OCI-LY3 (cell line): Measurements from ENCODE around the gene CKLF.

Experiments
- H2AFZ ChIP-seq: fragments of 200-600, 300-600 bp; shearing (Covaris generic); 2 replicates; pipeline ENCODE4 v1.6.0; 2014; ENCODE audit warnings: antibody characterized with exemption, low read depth, low read length
- H3K27ac ChIP-seq: fragments of 200-600, 300-600 bp; sonication (generic); 2 replicates; pipeline ENCODE4 v1.5.1; 2014; ENCODE audit warnings: mild to moderate bottlenecking, low read length, moderate library complexity, mixed read lengths
- H3K27me3 ChIP-seq: fragments of 200-600, 300-600 bp; sonication (generic); 2 replicates; pipeline ENCODE4 v1.6.1; 2014; ENCODE audit warnings: low read depth, low read length, mixed read lengths
- H3K36me3 ChIP-seq: fragments of 200-600, 300-600 bp; sonication (generic); replicated peaks from 2 replicates; pipeline ENCODE3; 2014; ENCODE audit warnings: low read depth, low read length, mixed read lengths
- H3K4me1 ChIP-seq: fragments of 300-600, 200-600 bp; sonication (generic); 2 replicates; pipeline ENCODE4 v1.6.1; 2014; ENCODE audit warnings: low read length, mixed read lengths
- H3K4me2 ChIP-seq: fragments of 200-600, 300-600 bp; sonication (generic); 2 replicates; pipeline ENCODE4 v1.6.1; 2014; ENCODE audit warnings: low read length, mixed read lengths
- H3K4me3 ChIP-seq: fragments of 300-600, 200-600 bp; sonication (generic); 2 replicates; pipeline ENCODE4 v1.5.1; 2014; ENCODE audit warnings: antibody characterized with exemption, mild to moderate bottlenecking, low read length, moderate library complexity
- H3K79me2 ChIP-seq: fragments of 300-600, 200-600 bp; shearing (Covaris generic); 2 replicates; pipeline ENCODE4 v1.6.1; 2014; ENCODE audit warnings: mild to moderate bottlenecking, low read length, mixed read lengths
- H3K9ac ChIP-seq: fragments of 300-600, 200-600 bp; shearing (Covaris generic); 2 replicates; pipeline ENCODE4 v1.6.0; 2014; ENCODE audit warnings: mild to moderate bottlenecking, low read length, moderate library complexity
- H3K9me3 ChIP-seq: fragments of 200-600, 300-600 bp; shearing (Covaris generic); 2 replicates; pipeline ENCODE4 v1.6.1; 2014; ENCODE audit warnings: low read length, mixed read lengths; ENCODE audit not compliant: insufficient read depth
- H4K20me1 ChIP-seq: fragments of 200-600, 300-600 bp; sonication (generic); 2 replicates; pipeline ENCODE4 v1.6.1; 2016; ENCODE audit warnings: low read length, mixed read lengths; ENCODE audit not compliant: insufficient read depth
- CTCF ChIP-seq: fragments of 200-600, 300-600 bp; sonication (generic); IDR thresholded peaks from 2 replicates; pipeline ENCODE4 v1.5.1; 2014; ENCODE audit warnings: antibody characterized with exemption, low read length, low read depth
- EZH2phosphoT487 ChIP-seq: fragments of 200-600 bp; shearing (Covaris generic); IDR thresholded peaks from 2 replicates; pipeline ENCODE4 v1.6.1; 2018; ENCODE audit warnings: antibody characterized with exemption, mixed run types, low read depth

Gene CKLF

GRCh38 chr16:66601471-66601870 is 49.1 kb downstream of the CKLF start:
- TF ChIP-seq CTCF (no peak), EZH2phosphoT487 (no peak)
- Histone ChIP-seq H3K4me1 (peaks cover 43% of the 10 kb centered on the region), H3K27me3 (peaks cover 17% of the 10 kb centered on the region), H3K9me3 (peaks cover 12% of the 10 kb centered on the region), H3K79me2 (peaks cover 17% of the 10 kb centered on the region), H3K36me3 (no peaks in the 10 kb centered on the region), H3K9ac (no peak overlapping the region), H3K4me2 (no peak overlapping the region), H3K27ac (no peak overlapping the region), H2AFZ (no peak overlapping the region), H3K4me3 (no peak overlapping the region), H4K20me1 (peaks cover 5% of the 10 kb centered on the region; the same call in 1 of the 2 replicates)

- peak overlapping the region; percentile 83 for H3K27ac ChIP-seq
- H3K4me2 ChIP-seq: peak overlapping the region; percentile 69
- TF ChIP-seq EZH2phosphoT487 (no peak), CTCF (no peak)
- H3K9me3 ChIP-seq: peaks cover 12% of the 10 kb centered on the region
- peaks cover 25% of the 10 kb centered on the region for H4K20me1 ChIP-seq
- H3K9ac ChIP-seq: peak overlapping the region; percentile 88
- H3K27me3 ChIP-seq: peaks cover 12% of the 10 kb centered on the region
- peaks cover 8% of the 10 kb centered on the region for H3K36me3 ChIP-seq
- H3K4me3 ChIP-seq: peak overlapping the region; percentile 88
- peaks cover 26% of the 10 kb centered on the region for H3K79me2 ChIP-seq
- peaks cover 46% of the 10 kb centered on the region for H3K4me1 ChIP-seq
- H2AFZ ChIP-seq: peak overlapping the region; percentile 75
Measured at GRCh38 chr16:66603537-66604375, 51.4 kb downstream of the CKLF start.

GRCh38 chr16:66604376-66605176 is 52.2 kb downstream of the CKLF start, which contains the start of gene CMTM3:
CMTM3 (plus strand) TSS chr16:66604704; CDS start chr16:66604806, 102 bp downstream.
- Histone ChIP-seq H3K79me2 (peaks cover 26% of the 10 kb centered on the region), H3K9me3 (peaks cover 12% of the 10 kb centered on the region), H3K27ac (peak within 1 kb of the TSS; percentile 83), H3K36me3 (peaks cover 17% of the 10 kb centered on the region), H3K4me3 (peak within 1 kb of the TSS; percentile 88), H2AFZ (peak within 1 kb of the TSS; percentile 75), H4K20me1 (peaks cover 33% of the 10 kb centered on the region), H3K4me1 (peaks cover 45% of the 10 kb centered on the region), H3K9ac (peak within 1 kb of the TSS; percentile 88), H3K4me2 (peak within 1 kb of the TSS; percentile 100), H3K27me3 (peaks cover 8% of the 10 kb centered on the region)
- TF ChIP-seq EZH2phosphoT487: no peak
- TF ChIP-seq CTCF: peak; percentile 56
